ENCODE results near the gene TAS2R9.
"Not testable (repeated sequence)": the region's sequence is repeated elsewhere in the genome, so short reads cannot be mapped to it uniquely, and the experiment has no call there.

TAS2R9 gene, protein sequence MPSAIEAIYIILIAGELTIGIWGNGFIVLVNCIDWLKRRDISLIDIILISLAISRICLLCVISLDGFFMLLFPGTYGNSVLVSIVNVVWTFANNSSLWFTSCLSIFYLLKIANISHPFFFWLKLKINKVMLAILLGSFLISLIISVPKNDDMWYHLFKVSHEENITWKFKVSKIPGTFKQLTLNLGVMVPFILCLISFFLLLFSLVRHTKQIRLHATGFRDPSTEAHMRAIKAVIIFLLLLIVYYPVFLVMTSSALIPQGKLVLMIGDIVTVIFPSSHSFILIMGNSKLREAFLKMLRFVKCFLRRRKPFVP

GRCh38 chr12:10810068-10810467, at the start of gene TAS2R9:
TSS of gene TAS2R9 (minus strand) at chr12:10810168. CDS start at chr12:10810075, 93 bp downstream.
- DNase-seq = no peak

- no peak for DNase-seq
Observed at GRCh38 chr12:10855807-10856206, 45.8 kb upstream of the TAS2R9 start.

DNA sequence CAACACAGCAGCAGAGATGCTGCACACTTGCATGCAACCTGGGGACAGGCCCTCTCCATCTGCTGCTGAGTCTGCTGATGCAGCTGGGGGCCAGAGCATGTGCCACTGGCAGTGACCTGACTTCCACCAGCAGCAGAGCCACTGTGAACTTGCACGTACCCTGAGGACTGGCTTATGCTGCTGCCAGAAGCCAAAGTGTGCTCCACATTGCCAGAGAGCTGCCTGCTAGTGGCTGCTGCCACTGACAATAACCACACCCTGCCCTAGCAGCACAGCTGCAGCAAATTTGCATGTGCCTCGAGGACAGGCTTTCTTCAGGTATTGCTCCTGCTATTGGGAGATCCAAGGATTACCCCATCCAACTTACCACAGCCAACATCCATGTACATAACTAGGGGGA, 43.8 kb upstream of the TAS2R9 start:
- DNase-seq = no peak

GRCh38 chr12:10851243-10851858, 41.4 kb upstream of the TAS2R9 start:
- no peak for DNase-seq

DNA sequence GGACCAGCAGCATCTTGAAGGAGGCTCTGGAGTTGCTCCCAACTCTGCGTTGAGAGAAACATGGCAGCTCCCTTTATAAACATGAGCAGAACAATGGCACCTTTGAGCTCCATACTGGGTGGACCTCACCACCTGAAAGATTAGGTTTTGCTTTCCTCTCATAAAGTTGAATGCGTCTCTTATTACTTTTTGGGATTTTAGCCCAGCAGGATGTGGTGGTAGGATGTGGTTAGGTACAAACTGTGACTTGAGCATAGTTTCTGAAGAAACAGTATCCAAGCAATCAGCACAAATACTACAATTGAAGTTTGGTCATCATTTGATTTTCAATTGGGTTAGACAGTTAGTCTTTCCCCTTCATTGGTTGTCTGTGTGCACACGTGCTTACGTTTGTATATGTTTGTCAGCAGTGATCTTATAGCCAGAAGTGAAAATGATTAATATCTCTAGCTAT, 39.5 kb upstream of the TAS2R9 start, which contains the start of gene PRR4:
Gene PRR4, minus strand, starts transcription at position 51 of the 454 bp plus-strand sequence. Its CDS starts 38 bp downstream, at position 13.
- DNase-seq = no peak

DNA sequence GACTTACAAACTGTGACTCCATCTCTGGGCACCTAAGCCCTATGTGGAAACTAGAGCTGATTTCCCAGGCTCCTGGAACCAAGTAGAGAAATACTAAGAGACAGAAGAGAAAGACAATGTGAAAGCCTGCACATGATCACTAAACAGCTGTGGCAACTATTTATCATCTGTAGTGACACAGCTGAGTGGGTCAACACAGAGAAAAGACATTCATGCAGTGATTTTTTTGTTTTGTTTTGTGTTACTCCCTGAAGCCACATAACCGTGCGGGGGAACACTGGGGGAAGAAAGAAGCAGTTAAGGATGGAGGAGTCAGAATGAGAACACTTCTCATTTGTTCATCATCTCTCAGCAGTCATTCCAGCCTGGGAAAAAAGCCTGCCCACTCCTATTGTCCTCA, 37.8 kb upstream of the TAS2R9 start:
- no peak for DNase-seq

- no peak for DNase-seq
Observed at GRCh38 chr12:10842862-10843261, 32.9 kb upstream of the TAS2R9 start.

DNA sequence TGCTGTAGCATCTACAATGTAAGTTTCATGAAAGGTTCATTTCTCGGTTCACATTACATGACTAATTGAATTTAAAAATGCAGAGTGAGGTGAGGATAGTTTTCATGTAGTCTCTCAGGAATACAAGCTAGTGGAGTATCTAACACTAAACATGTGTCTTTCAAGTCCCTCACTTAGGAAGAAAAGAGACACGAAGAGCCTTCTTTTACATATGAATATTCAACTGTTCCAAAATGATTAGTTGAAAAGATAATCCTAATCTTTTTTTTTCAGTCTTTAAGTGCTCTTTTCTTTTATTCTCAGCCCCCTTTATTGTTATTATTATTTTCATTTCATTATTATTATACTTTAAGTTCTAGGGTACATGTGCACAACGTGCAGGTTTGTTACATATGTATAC, 28.5 kb upstream of the TAS2R9 start:
- no peak for DNase-seq

GRCh38 chr12:10829994-10830393, 20.0 kb upstream of the TAS2R9 start:
- no peak for DNase-seq

DNA sequence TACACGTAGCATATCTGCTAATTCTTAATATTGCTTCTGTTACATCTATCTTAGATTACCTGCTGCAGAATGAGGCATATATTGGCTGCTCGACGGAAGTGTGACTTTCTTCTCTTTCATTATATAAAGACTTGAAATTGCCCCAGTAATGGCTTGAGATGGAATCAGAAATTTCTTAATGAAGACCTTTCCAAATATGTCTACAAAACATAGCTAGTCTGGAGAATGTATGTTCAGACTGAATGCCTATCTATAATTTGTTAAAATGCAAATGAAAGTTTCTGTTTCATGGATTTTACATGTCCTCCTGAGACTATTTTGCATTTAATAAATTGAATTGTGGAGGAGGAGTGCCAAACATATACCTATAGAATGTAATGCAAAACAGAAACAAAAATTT, 16.3 kb upstream of the TAS2R9 start, which contains the start of gene TAS2R10:
Gene TAS2R10, minus strand, starts transcription at position 101 of the 400 bp plus-strand sequence. Its CDS starts 89 bp downstream, at position 12.
- no peak for DNase-seq

DNA sequence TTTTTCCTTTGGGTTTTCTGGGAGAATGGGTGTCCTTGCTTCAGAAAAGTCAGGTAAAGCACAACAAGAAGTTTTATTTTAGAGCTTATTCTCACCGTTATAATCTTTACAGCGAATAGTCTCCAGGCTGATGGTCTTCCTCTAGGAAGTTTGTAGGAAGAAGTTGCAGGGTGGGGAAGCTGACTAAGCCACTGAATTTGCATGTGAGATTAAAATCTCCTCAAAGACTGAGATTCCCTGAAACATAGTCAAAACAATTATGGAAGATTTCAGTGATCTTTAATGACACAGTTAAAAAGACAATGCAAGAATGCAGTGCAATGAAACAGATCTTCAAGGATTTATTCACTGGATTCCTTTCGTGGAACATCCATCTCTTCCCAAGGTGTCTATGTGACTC, 15.0 kb upstream of the TAS2R9 start:
- no peak for DNase-seq

- DNase-seq = no peak
Observed at GRCh38 chr12:10811883-10812536, 2.0 kb upstream of the TAS2R9 start.

DNA sequence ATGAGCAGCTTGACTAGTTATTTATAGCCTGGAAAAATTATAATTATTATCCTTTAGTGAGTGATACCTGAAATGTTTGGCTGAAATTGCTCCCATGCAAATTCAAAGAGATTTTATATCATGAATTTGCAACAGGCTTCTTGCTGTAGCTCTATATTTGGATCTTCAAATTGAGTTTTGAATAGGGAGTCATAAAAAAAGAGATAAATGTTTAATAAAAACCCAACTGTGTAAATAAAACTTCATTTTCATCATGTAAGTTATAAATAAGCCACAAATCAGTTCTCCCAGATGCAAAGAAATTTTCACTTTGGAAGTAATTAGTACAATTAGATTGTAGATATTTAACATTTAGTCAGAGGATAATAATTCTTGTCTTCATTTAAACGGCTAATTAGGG, 2.8 kb downstream of the TAS2R9 start, which contains the start of gene TAS2R8:
Gene TAS2R8, minus strand, starts transcription at position 101 of the 400 bp plus-strand sequence. CDS start 306 bp downstream, outside the sequence.
- DNase-seq = no peak

DNA sequence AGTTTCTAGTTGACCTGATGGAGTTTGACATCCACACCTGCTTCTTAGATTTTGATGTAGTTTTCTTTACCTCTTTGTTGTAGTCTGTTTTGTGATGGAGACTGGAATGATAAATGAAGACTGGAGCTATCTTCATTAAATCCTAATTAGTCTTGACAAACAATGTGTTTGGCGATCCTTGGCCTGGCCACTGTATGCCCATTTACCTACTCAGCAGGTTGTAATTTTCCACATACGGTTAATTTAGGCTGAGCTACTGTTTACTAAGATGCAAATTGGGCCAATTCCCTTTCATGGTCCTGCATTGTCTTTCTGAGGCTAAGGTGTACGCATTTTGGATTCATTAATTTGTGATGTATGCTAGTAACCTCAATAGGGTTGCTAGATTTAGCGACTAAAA, 7.4 kb downstream of the TAS2R9 start, which contains the start of gene TAS2R7:
Gene TAS2R7, minus strand, starts transcription at position 41 of the 400 bp plus-strand sequence. CDS start 57 bp downstream, outside the sequence.
- no peak for DNase-seq

DNA sequence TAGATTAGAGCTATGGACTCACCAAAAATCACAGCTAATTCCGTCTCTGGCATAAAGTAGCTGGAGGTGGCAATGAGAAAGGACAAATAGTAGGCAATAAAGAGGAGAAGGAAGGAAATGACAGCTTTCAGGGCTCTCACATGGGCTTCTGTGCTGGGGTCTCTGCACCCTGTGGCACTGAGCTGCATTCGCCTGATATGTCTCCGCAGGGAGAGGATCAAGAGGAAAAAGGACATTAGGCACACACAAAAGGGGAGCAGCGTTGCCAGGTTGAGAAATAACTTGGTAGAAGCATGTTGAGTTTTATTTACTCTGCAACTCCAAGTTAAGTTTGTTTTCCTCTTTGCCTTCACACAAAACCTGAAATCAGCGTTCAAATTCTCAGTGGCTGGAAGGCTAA, 8.2 kb downstream of the TAS2R9 start:
- DNase-seq = no peak

GRCh38 chr12:10794222-10794621, 15.7 kb downstream of the TAS2R9 start:
- DNase-seq = no peak

DNA sequence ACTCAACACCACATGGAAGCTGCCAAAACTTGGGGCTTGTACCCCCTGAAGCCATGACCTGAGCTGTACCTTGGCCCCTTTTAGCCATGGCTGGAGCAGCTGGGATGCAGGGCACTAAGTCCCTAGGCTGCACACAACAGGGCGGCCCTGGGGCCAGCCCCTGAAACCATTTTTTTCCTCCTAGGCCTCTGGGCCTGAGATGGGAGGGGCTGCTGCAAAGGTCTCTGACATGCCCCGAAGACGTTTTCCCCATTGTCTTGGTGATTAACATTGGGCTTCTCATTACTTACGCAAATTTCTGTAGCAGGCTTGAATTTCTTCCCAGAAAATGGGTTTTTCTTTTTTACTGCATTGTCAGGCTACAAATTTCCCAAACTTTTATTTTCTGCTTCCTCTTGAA, 18.2 kb downstream of the TAS2R9 start:
- not testable (repeated sequence) for DNase-seq

- no peak for DNase-seq
Observed at GRCh38 chr12:10783252-10783651, 26.7 kb downstream of the TAS2R9 start.

DNA sequence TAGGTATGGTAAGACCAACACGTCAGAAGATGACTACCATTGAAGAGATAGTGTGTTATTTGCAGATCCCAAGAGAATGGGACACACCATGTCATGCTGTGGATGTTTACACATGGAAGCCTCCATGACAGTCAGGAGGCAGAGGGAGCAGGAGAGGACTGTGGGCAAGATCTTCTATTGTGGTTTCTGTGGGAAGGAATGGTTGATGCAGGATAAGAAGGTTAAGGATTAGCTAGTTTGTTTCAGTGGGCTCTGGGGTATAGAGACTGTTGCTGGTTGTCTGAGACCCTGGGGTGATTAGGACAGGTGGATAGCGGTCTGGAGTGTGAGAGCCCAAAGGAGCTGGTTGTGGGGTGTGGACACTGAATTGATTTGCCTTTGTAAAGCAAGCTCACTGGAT, 30.9 kb downstream of the TAS2R9 start:
- no peak for DNase-seq

DNA sequence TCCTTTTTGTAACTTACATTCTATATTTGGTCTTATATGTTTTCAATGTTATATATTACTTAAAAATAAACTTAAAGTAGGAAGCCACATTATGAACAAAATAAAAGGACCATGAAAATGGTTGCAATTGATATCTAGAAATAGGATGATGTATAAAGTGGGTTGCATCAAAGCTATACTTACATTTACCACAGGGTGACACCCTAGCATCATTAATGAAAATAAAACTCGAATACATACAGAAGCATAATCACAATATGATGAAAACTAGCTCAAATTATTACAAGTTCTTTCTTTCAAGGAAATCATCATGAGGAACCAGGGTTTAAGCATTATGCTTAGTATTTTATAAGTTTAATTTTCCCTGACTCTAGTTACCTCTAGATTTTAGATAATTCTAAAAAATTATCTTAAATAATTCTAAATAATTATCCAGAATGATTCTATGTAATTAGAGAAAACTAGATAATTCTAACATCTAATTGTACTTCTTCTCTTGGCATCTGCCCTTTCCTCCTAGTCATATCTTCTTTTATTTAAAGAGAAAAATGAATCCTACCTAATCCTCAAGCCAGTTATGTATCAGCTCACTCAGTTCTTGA, 38.7 kb downstream of the TAS2R9 start:
- DNase-seq = peak; percentile 13

GRCh38 chr12:10759657-10760056, 50.3 kb downstream of the TAS2R9 start:
- no peak for DNase-seq
